HG02588 (cell line): ENCODE data around the gene KIAA1671.

Source experiments
- ATAC-seq: cut with Tn5 transposase; IDR thresholded peaks from one replicate; pipeline ENCODE4 v1.9.1; 2021; ENCODE audit warnings: mild to moderate bottlenecking, moderate library complexity; ENCODE audit not compliant: unreplicated experiment

KIAA1671 gene

DNA sequence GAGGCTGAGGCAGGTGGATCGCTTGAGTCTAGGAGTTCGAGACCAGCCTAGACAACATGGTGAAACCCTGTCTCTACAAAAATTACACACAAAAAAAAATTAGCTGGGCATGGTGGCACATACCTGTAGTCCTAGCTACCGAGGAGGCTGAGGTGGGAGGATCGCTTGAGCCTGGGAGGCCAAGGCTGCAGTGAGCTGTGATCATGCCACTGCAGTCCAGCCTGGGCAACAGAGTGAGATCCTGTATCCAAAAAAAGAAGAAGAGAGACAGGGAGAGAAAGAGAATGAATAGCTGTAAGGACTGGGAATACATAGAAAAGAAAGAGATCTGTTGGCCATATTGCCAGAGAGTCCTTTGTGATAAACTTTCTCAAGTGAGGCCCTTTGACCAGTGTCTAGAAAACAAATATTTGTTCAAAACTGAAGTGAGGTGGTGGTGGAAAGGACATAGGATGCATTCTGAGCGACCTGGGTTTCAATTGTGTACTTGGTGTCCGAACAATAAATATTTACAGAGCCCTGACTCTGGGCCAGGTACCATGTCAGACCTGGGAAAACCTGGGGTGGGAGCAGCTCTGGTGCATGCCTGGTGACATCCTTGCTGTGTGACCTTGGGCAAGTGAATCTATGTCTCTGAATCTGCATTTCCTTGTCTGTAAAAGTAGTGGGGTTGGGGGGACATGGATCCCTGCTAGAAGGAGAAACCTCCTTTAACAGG is 157.5 kb downstream of the KIAA1671 start:
- ATAC-seq = no peak

DNA sequence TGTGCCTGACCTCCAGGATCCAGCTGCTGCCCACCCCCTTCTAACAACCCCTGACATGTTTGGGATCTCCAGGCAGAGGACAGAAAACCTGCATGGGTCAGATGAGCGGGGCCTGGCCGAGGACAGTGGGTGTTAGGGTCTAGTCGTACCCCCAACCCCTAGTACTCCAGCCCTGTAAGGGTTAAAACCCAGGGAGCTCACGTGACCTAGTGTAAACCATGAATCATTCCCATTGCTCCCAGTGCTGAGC is 158.0 kb downstream of the KIAA1671 start:
- no peak for ATAC-seq

GRCh38 chr22:25110846-25111578 is 158.5 kb downstream of the KIAA1671 start:
- no peak for ATAC-seq

- ATAC-seq = no peak
These were observed 159.3 kb downstream of the KIAA1671 start for GRCh38 chr22:25111579-25112517.

GRCh38 chr22:25112538-25113253 is 160.2 kb downstream of the KIAA1671 start:
- ATAC-seq = no peak

DNA sequence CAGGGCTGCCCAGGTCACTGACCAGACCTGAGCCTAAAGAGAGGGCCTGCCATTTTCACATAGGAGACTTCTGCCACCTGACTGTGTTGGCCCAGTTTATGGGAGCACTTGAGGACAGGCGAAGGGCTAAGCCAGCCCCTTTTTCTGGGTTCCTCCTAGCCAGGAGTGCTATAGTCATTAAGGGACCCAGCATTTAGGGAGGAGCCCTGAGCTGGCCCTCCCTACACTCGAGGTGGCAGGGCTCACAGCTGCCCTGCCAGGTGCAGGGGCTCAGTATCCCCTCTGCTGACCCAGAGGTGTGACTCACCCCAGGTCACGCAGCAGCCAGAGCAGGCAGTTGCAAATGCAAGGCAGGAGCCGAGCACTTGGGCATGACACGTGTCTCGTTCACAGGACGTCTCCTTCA is 160.8 kb downstream of the KIAA1671 start:
- ATAC-seq = no peak

- no peak for ATAC-seq
These were observed 162.2 kb downstream of the KIAA1671 start for GRCh38 chr22:25114369-25115362.

GRCh38 chr22:25119609-25120008 is 167.1 kb downstream of the KIAA1671 start:
- no peak for ATAC-seq

GRCh38 chr22:25120093-25120561 is 167.6 kb downstream of the KIAA1671 start:
- ATAC-seq = no peak

DNA sequence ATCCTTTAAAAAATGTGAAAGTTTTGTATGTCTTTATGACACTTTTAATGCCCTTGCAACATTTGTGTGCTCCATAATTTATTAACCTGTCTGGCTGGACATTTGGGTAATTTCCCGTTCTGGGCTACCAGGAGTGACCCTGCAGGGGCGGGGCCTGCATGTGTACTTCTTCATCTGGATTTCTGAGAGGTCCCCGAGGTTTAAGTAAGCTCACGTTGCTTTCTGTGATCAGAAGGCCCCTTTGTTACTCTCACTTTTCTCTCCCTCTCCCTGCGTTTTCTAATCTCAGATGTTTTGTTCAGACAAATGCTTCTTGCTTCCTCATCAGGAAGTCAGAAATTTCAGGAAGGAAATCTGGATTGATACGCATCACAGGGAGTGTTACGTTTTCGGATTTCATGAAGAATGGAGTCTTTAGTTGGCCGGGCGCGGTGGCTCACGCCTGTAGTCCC is 168.3 kb downstream of the KIAA1671 start:
- ATAC-seq = no peak

- no peak for ATAC-seq
These were observed 169.7 kb downstream of the KIAA1671 start for GRCh38 chr22:25122136-25122764.

DNA sequence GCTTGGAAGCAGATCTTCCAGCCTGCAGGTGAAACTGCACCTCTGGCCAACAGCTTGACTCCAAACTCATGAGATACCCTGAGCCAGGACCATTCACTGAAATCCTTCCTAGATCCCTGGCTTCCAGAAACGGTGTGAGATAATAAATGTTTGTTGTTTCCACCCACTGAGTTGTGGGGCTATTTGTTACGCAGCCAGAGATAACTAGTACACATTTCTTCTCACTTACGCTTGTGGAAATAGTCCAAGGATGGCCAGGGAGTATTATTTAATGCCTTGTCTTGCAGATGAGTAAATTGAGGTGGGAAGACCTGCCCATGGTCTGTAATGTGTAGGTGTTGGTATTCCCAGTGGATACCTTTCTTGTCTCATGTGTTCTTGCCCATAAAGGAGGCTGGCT is 171.2 kb downstream of the KIAA1671 start:
- ATAC-seq = no peak

DNA sequence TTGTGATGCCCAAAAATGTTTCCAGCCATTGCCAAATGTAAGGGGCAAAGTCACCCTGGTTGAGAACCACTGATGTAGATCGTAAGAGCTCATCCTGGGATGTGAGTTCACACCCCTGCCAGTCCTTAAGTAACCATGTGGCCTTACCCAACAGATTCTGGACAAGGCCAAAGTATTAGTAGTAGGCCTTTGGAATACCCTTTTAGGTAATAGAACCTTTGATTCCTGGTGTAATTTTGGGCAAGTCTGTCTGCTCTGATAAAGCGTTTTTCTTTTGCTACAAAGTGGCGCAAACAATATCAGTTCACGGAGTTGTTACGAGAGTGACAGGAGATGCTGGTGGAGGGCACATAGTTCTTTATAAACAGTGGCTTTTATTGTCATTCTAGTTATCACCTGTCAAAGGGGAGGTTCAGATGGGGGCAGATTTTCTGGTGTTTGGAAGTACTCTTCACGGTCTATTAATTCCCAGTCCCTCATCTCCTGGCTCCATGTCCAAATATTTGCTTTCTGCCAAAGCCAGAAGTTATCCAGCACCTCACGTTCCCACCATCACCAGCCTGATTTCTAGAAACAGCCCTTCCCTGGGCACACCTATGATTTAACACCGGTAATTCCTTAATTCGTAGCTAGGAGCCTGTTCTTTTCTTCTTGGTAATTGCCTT is 173.3 kb downstream of the KIAA1671 start:
- no peak for ATAC-seq

DNA sequence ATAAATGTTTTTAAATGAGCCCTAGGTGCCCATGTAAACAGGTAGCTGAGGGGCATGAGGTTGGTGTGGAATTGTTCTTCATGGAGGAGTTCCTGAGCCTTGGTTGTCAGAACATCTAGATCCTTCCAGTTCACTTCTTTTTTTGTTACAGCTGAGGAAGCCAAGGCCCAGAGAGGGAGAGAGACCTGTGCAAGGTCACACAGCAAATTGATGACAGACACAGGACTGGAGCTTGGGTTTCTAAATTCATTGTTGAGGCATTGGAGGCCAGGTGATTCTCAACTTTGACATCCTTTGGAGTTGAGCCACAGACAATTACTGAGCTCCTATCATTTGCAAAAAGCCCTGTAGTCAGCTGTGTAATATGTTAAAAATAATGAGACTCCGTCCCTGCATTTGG is 174.0 kb downstream of the KIAA1671 start:
- no peak for ATAC-seq

DNA sequence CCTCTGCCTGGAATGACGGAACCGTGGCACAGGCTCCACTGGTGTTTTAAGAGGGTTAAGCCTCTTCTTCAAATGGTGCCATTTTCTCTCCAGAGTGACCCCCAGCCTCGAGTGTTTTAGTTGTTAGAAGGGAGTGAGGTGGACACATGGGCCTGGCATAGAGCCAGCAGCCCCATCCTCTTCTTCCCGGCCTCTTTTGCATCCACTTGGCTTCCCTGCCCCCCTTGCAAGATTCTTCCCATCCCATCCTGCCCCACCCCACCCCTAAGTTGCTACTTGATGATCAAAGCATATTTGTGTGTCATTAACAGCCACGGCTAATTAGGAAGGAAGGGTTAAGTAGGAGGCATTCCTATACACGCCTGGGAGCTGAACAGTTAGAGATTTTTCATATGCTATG is 174.8 kb downstream of the KIAA1671 start:
- ATAC-seq = no peak

DNA sequence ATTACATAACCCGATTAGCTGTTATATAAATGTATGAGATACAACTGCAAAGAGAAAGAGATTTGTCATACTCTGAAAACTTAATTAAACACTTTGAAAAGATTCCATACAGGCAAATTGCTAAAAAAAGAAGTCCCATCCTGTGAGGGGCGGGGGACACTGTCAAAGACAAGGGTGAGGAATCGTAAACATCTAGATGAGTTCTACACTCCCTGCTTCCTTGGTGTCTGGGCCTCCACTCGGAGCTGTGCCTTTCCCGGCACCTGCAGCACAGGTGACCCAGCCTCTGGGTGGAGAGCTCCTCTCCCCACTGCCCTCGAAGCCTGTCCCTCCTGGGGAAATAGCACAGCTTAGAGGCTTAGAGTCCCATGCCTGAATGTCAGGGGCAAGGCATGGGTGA is 177.9 kb downstream of the KIAA1671 start:
- ATAC-seq = no peak

- ATAC-seq = no peak
These were observed 178.8 kb downstream of the KIAA1671 start for GRCh38 chr22:25131198-25131887.

DNA sequence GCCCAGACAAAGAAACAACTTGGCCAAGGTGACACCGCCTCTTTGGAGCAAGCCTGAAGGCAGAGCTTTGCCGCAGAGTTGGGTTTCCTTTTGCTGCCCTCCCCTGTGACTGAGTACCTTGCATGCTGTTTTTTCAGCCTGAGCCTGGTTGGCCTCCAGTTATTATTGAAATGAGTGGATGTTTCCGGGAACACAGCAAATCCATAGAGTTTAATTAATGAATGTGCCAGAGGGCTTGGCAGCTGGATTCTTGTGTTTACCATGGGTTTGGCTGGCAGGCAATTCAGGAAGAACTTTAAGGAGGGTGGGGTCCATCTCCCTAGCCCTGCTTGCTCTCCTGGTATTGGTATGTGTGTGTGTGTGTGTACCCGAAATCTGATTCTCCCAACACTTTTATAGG is 181.5 kb downstream of the KIAA1671 start:
- ATAC-seq = no peak
